GM23248 (cell line): ENCODE measurements around the gene DOCK10.

Source experiments
- EZH2 ChIP-seq: fragments of 200-600 bp; sonication (generic); IDR thresholded peaks from 2 replicates; pipeline ENCODE4 v1.6.1; 2018; ENCODE audit warnings: antibody characterized with exemption, mild to moderate bottlenecking; ENCODE audit not compliant: insufficient read depth, poor library complexity, severe bottlenecking
- EZH2phosphoT487 ChIP-seq: fragments of 200-600 bp; sonication (generic); IDR thresholded peaks from 2 replicates; pipeline ENCODE4 v1.6.1; 2018; ENCODE audit warnings: antibody characterized with exemption, moderate library complexity, mild to moderate bottlenecking, low read depth; ENCODE audit not compliant: insufficient read depth

GRCh38 chr2:225033440-225034318, 8.6 kb downstream of the DOCK10 start:
- TF ChIP-seq EZH2phosphoT487, result no peak
- no peak for TF ChIP-seq EZH2
